AG04449 (cell line): ENCODE results near the gene FGF7.

Source experiments
- CTCF ChIA-PET: fragments of 350-600 bp; formaldehyde crosslinking; extraction: SDS; loops from one replicate; lab custom pipeline; 2021; ENCODE audit warnings: antibody characterized with exemption; lab: Yijun Ruan, JAX
- POLR2A ChIA-PET: fragments of 400-600, 350-600 bp; formaldehyde crosslinking; extraction: SDS; loops from one replicate; lab custom pipeline; 2020; ENCODE audit warnings: antibody characterized with exemption, inconsistent platforms; lab: Yijun Ruan, JAX
- DNase-seq: peaks from one replicate; pipeline ENCODE4 v3.0.0-alpha.2; 2010; ENCODE audit warnings: low read depth, low spot score
- H3K4me3 ChIP-seq: 2 replicates; pipeline ENCODE4 v1.5.1; 2011; ENCODE audit warnings: low read depth, mild to moderate bottlenecking, control low read depth, low read length
- CTCF ChIP-seq: IDR thresholded peaks from one replicate; pipeline ENCODE4 v1.5.1; 2011; ENCODE audit warnings: mild to moderate bottlenecking, moderate library complexity, low read length, control low read depth, inconsistent platforms; ENCODE audit not compliant: insufficient read depth; ENCODE audit errors: missing control alignments

The FGF7 gene

GRCh38 chr15:49406352-49407118 is 16.5 kb upstream of the FGF7 start:
- TF ChIP-seq CTCF: no peak
- H3K4me3 ChIP-seq: no peak overlapping the region
- ChIA-PET CTCF (no interaction called here), POLR2A (no interaction called here)
- no peak for DNase-seq

DNA sequence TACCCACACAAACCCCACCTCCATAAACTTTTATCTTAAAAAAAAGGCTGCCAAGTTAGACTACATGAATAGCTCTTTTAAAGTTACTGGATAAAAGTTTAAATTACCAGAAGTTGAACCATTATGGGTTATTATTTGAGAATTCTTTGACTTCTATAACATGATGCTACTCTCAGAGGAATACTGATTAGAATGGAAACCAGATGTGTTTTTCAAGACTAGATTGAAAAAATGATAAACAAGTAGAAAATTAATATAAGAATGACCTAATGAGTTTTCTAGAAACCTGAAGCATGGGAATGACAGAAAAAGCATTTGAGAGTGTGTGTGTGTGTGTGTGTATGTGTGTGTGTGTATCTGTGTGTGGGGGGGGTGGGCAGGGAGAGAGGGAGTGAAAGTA is 12.4 kb upstream of the FGF7 start:
- CTCF ChIA-PET: interaction anchor here (0.9 to 1.1 kb wide), 2 partner anchors 12 to 42 kb away, joined by 4 to 5 read pairs; no protein-coding TSS in a partner anchor
- no peak for TF ChIP-seq CTCF
- DNase-seq: no peak
- POLR2A ChIA-PET: no interaction called here
- no peak overlapping the region for H3K4me3 ChIP-seq

DNA sequence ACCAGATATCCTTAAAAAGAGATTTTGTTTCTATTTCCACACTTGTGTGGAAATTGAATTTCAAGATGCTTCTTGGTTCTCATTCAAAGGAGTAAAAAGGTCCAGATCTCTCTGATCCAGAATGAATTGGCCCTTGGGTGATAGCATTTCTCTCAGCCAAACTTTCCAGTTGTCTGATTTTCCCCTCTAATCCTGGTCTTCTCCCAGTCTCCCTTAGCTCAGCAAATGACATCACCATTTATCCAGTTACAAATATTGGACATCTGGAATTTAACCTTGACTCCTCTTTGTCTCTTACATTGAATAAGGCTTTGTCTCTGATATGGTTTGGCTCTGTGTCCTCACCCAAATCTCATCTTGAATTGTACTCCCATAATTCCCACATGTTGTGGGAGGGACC is 10.2 kb upstream of the FGF7 start:
- TF ChIP-seq CTCF: no peak
- H3K4me3 ChIP-seq: no peak overlapping the region
- ChIA-PET POLR2A (no interaction called here), CTCF (interaction anchor here (0.6 to 3.2 kb wide), 3 partner anchors 10 to 489 kb away, joined by 3 to 18 read pairs (median 3); partner anchors contain the start of gene FGF7)
- DNase-seq: no peak

- no peak overlapping the region for H3K4me3 ChIP-seq
- no peak for DNase-seq
- CTCF ChIA-PET: interaction anchor here (1.2 to 1.4 kb wide), 2 partner anchors 180 to 552 kb away, joined by 4 to 9 read pairs; no protein-coding TSS in a partner anchor
- TF ChIP-seq CTCF: no peak
- POLR2A ChIA-PET: no interaction called here
These were observed 7.9 kb upstream of the FGF7 start for GRCh38 chr15:49415149-49415548.

- no peak for TF ChIP-seq CTCF
These were observed 7.4 kb upstream of the FGF7 start for GRCh38 chr15:49415638-49416037.

GRCh38 chr15:49418811-49419210 is 4.2 kb upstream of the FGF7 start:
- ChIA-PET CTCF (interaction anchor here (0.9 to 2.8 kb wide), 5 partner anchors 11 to 557 kb away, joined by 3 to 22 read pairs (median 4); no protein-coding TSS in a partner anchor), POLR2A (no interaction called here)
- DNase-seq: no peak
- no peak overlapping the region for H3K4me3 ChIP-seq
- no peak for TF ChIP-seq CTCF

More at GRCh38 chr15:49415638-49416037, 7.4 kb upstream of the FGF7 start:
- no peak overlapping the region for H3K4me3 ChIP-seq
- ChIA-PET CTCF (interaction anchor here (1.2 to 1.4 kb wide), 2 partner anchors 180 to 553 kb away, joined by 4 to 9 read pairs; no protein-coding TSS in a partner anchor), POLR2A (no interaction called here)
- DNase-seq: peak; percentile 82
